ENCODE data around the gene AHNAK.

- TF ChIP-seq CTCF (IDR thresholded peaks at IDR 0.05) (no peak), POLR2A (IDR thresholded peaks at IDR 0.05) (no peak), EP300 (IDR thresholded peaks at IDR 0.05) (no peak)
These were observed 2.7 kb downstream of the AHNAK start for GRCh38 chr11:62543680-62544444.

All from ovary (tissue), 3 donors.